ENCODE results near the gene ECT2L. TPM values are rescaled to one million over a fixed set of nuclear protein-coding genes. Genes with fewer than 3 reads are reported as not detected.

ECT2L gene
- total RNA-seq, 1 experiment from 2014 or later, result not detected

GRCh38 chr6:138785079-138785478 lies 10.8 kb upstream of the ECT2L start:
- no peak for DNase-seq (ENCODE audit: low read depth in 1 of 2, low spot score in 2 of 2)
- peaks cover 5% of the 10 kb centered on the region for H3K36me3 ChIP-seq

GRCh38 chr6:138785980-138786379 lies 9.9 kb upstream of the ECT2L start:
- no peaks in the 10 kb centered on the region for H3K27me3 ChIP-seq (replicated peaks)
- H3K4me1 ChIP-seq (replicated peaks), result no peaks in the 10 kb centered on the region
- no peak overlapping the region for H3K27ac ChIP-seq
- no peak overlapping the region for H3K4me3 ChIP-seq
- H3K36me3 ChIP-seq, result peaks cover 5% of the 10 kb centered on the region
- no peak for DNase-seq (ENCODE audit: low read depth in 1 of 2, low spot score in 2 of 2)
- H3K9me3 ChIP-seq (replicated peaks), result no peaks in the 10 kb centered on the region

More at GRCh38 chr6:138785079-138785478, 10.8 kb upstream of the ECT2L start:
- H3K9me3 ChIP-seq (replicated peaks), result no peaks in the 10 kb centered on the region
- H3K4me1 ChIP-seq (replicated peaks), result no peaks in the 10 kb centered on the region
- H3K27ac ChIP-seq, result no peak overlapping the region
- no peaks in the 10 kb centered on the region for H3K27me3 ChIP-seq (replicated peaks)
- H3K4me3 ChIP-seq, result no peak overlapping the region

GRCh38 chr6:138787138-138787537 lies 8.7 kb upstream of the ECT2L start:
- Histone ChIP-seq H3K4me3 (no peak overlapping the region), H3K4me1 (replicated peaks) (no peaks in the 10 kb centered on the region), H3K27me3 (replicated peaks) (no peaks in the 10 kb centered on the region), H3K9me3 (replicated peaks) (no peaks in the 10 kb centered on the region), H3K36me3 (peaks cover 5% of the 10 kb centered on the region), H3K27ac (no peak overlapping the region)
- DNase-seq (ENCODE audit: low read depth in 1 of 2, low spot score in 2 of 2), result no peak

- Histone ChIP-seq H3K4me1 (replicated peaks) (no peaks in the 10 kb centered on the region), H3K27ac (no peak overlapping the region), H3K9me3 (replicated peaks) (no peaks in the 10 kb centered on the region), H3K4me3 (no peak overlapping the region), H3K27me3 (replicated peaks) (no peaks in the 10 kb centered on the region), H3K36me3 (no peaks in the 10 kb centered on the region)
- DNase-seq (ENCODE audit: low read depth in 1 of 2, low spot score in 2 of 2), result no peak
These were observed 884 bp downstream of the ECT2L start for GRCh38 chr6:138796771-138797170.

- no peaks in the 10 kb centered on the region for H3K4me1 ChIP-seq (replicated peaks)
- H3K4me3 ChIP-seq, result no peak overlapping the region
- H3K9me3 ChIP-seq (replicated peaks), result no peaks in the 10 kb centered on the region
- no peaks in the 10 kb centered on the region for H3K36me3 ChIP-seq
- no peaks in the 10 kb centered on the region for H3K27me3 ChIP-seq (replicated peaks)
- no peak overlapping the region for H3K27ac ChIP-seq
- no peak for DNase-seq (ENCODE audit: low read depth in 1 of 2, low spot score in 2 of 2)
These were observed 2.0 kb downstream of the ECT2L start for GRCh38 chr6:138797806-138798446.

GRCh38 chr6:138800377-138801150 lies 4.7 kb downstream of the ECT2L start:
- 0 out of 2 replicates have a peak, but pooled peaks cover 2% of the 10 kb centered on the region for H3K27me3 ChIP-seq (replicated peaks)
- DNase-seq (ENCODE audit: low read depth in 1 of 2, low spot score in 2 of 2), result peak in 1 of 2 experiments; percentile 11
- H3K36me3 ChIP-seq, result no peaks in the 10 kb centered on the region
- H3K27ac ChIP-seq, result no peak overlapping the region
- no peak overlapping the region for H3K4me3 ChIP-seq
- H3K9me3 ChIP-seq (replicated peaks), result no peaks in the 10 kb centered on the region
- H3K4me1 ChIP-seq (replicated peaks), result no peaks in the 10 kb centered on the region

GRCh38 chr6:138803331-138803730 lies 7.4 kb downstream of the ECT2L start:
- Histone ChIP-seq H3K9me3 (replicated peaks) (no peaks in the 10 kb centered on the region), H3K36me3 (no peaks in the 10 kb centered on the region), H3K4me1 (replicated peaks) (no peaks in the 10 kb centered on the region), H3K4me3 (no peak overlapping the region), H3K27me3 (replicated peaks) (0 out of 2 replicates have a peak, but pooled peaks cover 2% of the 10 kb centered on the region), H3K27ac (no peak overlapping the region)
- no peak for DNase-seq (ENCODE audit: low read depth in 1 of 2, low spot score in 2 of 2)

- Histone ChIP-seq H3K36me3 (no peaks in the 10 kb centered on the region), H3K27me3 (replicated peaks) (0 out of 2 replicates have a peak, but pooled peaks cover 2% of the 10 kb centered on the region), H3K9me3 (replicated peaks) (no peaks in the 10 kb centered on the region), H3K4me3 (no peak overlapping the region), H3K4me1 (replicated peaks) (no peaks in the 10 kb centered on the region), H3K27ac (no peak overlapping the region)
- DNase-seq (ENCODE audit: low read depth in 1 of 2, low spot score in 2 of 2), result no peak
These were observed 8.0 kb downstream of the ECT2L start for GRCh38 chr6:138803861-138804260.

GRCh38 chr6:138805016-138805765 lies 9.3 kb downstream of the ECT2L start:
- Histone ChIP-seq H3K4me1 (replicated peaks) (no peaks in the 10 kb centered on the region), H3K36me3 (no peaks in the 10 kb centered on the region), H3K27ac (no peak overlapping the region), H3K27me3 (replicated peaks) (0 out of 2 replicates have a peak, but pooled peaks cover 2% of the 10 kb centered on the region), H3K4me3 (no peak overlapping the region), H3K9me3 (replicated peaks) (no peaks in the 10 kb centered on the region)
- DNase-seq (ENCODE audit: low read depth in 1 of 2, low spot score in 2 of 2), result no peak

- DNase-seq (ENCODE audit: low read depth in 1 of 2, low spot score in 2 of 2), result no peak
- 0 out of 2 replicates have a peak, but pooled peaks cover 3% of the 10 kb centered on the region for H3K27me3 ChIP-seq (replicated peaks)
- no peaks in the 10 kb centered on the region for H3K4me1 ChIP-seq (replicated peaks)
- H3K4me3 ChIP-seq, result no peak overlapping the region
- H3K36me3 ChIP-seq, result no peaks in the 10 kb centered on the region
- H3K9me3 ChIP-seq (replicated peaks), result no peaks in the 10 kb centered on the region
- H3K27ac ChIP-seq, result no peak overlapping the region
These were observed 11.0 kb downstream of the ECT2L start for GRCh38 chr6:138806889-138807288.

GRCh38 chr6:138809677-138810076 lies 13.8 kb downstream of the ECT2L start:
- H3K36me3 ChIP-seq, result no peaks in the 10 kb centered on the region
- 0 out of 2 replicates have a peak, but pooled peaks cover 10% of the 10 kb centered on the region for H3K27me3 ChIP-seq (replicated peaks)
- H3K9me3 ChIP-seq (replicated peaks), result no peaks in the 10 kb centered on the region
- H3K4me3 ChIP-seq, result no peak overlapping the region
- H3K27ac ChIP-seq, result no peak overlapping the region
- no peak for DNase-seq (ENCODE audit: low read depth in 1 of 2, low spot score in 2 of 2)
- no peaks in the 10 kb centered on the region for H3K4me1 ChIP-seq (replicated peaks)

- H3K4me3 ChIP-seq, result no peak overlapping the region
- 0 out of 2 replicates have a peak, but pooled peaks cover 8% of the 10 kb centered on the region for H3K27me3 ChIP-seq (replicated peaks)
- H3K36me3 ChIP-seq, result no peaks in the 10 kb centered on the region
- H3K9me3 ChIP-seq (replicated peaks), result no peaks in the 10 kb centered on the region
- no peak for DNase-seq (ENCODE audit: low read depth in 1 of 2, low spot score in 2 of 2)
- no peak overlapping the region for H3K27ac ChIP-seq
- H3K4me1 ChIP-seq (replicated peaks), result no peaks in the 10 kb centered on the region
These were observed 16.0 kb downstream of the ECT2L start for GRCh38 chr6:138811866-138812265.

- Histone ChIP-seq H3K4me3 (no peak overlapping the region), H3K27ac (no peak overlapping the region)
- DNase-seq (ENCODE audit: low read depth in 1 of 2, low spot score in 2 of 2), result no peak
These were observed 18.4 kb downstream of the ECT2L start for GRCh38 chr6:138814179-138814834.

More at GRCh38 chr6:138814179-138814834, 18.4 kb downstream of the ECT2L start:
- 0 out of 2 replicates have a peak, but pooled peaks cover 8% of the 10 kb centered on the region for H3K27me3 ChIP-seq (replicated peaks)
- no peaks in the 10 kb centered on the region for H3K9me3 ChIP-seq (replicated peaks)
- H3K4me1 ChIP-seq (replicated peaks), result peaks cover 7% of the 10 kb centered on the region
- H3K36me3 ChIP-seq, result no peaks in the 10 kb centered on the region
